GM12878 (cell line): ENCODE measurements around the gene ZNF816.
"Not testable (repeated sequence)": the region's sequence is repeated elsewhere in the genome, so short reads cannot be mapped to it uniquely, and the experiment has no call there.

Experiments used
- BCL3 ChIP-seq: IDR thresholded peaks from 2 replicates; pipeline ENCODE4 v1.6.1; 2011; ENCODE audit warnings: borderline replicate concordance, low read depth, mild to moderate bottlenecking, moderate library complexity, low read length; ENCODE audit not compliant: insufficient read depth, poor library complexity, severe bottlenecking
- CTCF ChIP-seq, 3 experiments: IDR thresholded peaks in 2 of 3; conservative IDR thresholded peaks in 1 of 3; 2 replicates each; pipeline ENCODE4 v1.5.1; 2011; ENCODE audit warnings: low read depth in 3 of 3, low read length in 3 of 3, mild to moderate bottlenecking in 3 of 3, control low read depth in 2 of 3, moderate library complexity in 2 of 3, inconsistent platforms in 1 of 3, mixed read lengths in 1 of 3; ENCODE audit not compliant: control insufficient read depth in 2 of 3, insufficient read depth in 1 of 3; ENCODE audit errors: extremely low read depth in 1 of 3
- EED ChIP-seq: sonication (generic); IDR thresholded peaks from 2 replicates; pipeline ENCODE4 v1.6.1; 2016; ENCODE audit warnings: antibody characterized with exemption, low read depth
- EZH2 ChIP-seq: IDR thresholded peaks from 2 replicates; pipeline ENCODE4 v1.6.1; 2012; ENCODE audit warnings: low read depth, mild to moderate bottlenecking, control low read depth, inconsistent platforms, low read length, borderline replicate concordance; ENCODE audit not compliant: control insufficient read depth
- GABPA ChIP-seq: IDR thresholded peaks from 2 replicates; pipeline ENCODE4 v1.6.1; 2014; ENCODE audit warnings: antibody characterized with exemption, low read depth, mild to moderate bottlenecking, inconsistent platforms
- HCFC1 ChIP-seq: fragments of 150-350 bp; IDR thresholded peaks from 2 replicates; pipeline ENCODE4 v1.6.1; 2014; ENCODE audit warnings: low read length
- MTA3 ChIP-seq: IDR thresholded peaks from 2 replicates; pipeline ENCODE4 v1.6.1; 2012; ENCODE audit warnings: low read length, inconsistent platforms, borderline replicate concordance
- NRF1 ChIP-seq: conservative IDR thresholded peaks from 2 replicates; pipeline ENCODE4 v1.6.1; 2011; ENCODE audit warnings: mild to moderate bottlenecking, low read depth, low read length, improper control_type of control experiment
- POLR2A ChIP-seq: IDR thresholded peaks from 2 replicates; pipeline ENCODE4 v1.6.1; 2011; ENCODE audit warnings: low read depth, mild to moderate bottlenecking, low read length
- POLR2AphosphoS5 ChIP-seq: IDR thresholded peaks from 2 replicates; pipeline ENCODE4 v1.6.1; 2011; ENCODE audit warnings: mild to moderate bottlenecking, low read length, inconsistent platforms
- RAD21 ChIP-seq: IDR thresholded peaks from 2 replicates; pipeline ENCODE4 v1.6.1; 2011; ENCODE audit warnings: mild to moderate bottlenecking, low read depth, low read length, moderate library complexity; ENCODE audit not compliant: insufficient read depth
- RFX5 ChIP-seq: IDR thresholded peaks from 2 replicates; pipeline ENCODE4 v1.6.1; 2011; ENCODE audit warnings: low read depth, low read length, improper control_type of control experiment
- SMC3 ChIP-seq: IDR thresholded peaks from 2 replicates; pipeline ENCODE4 v1.6.1; 2011; ENCODE audit warnings: low read length, improper control_type of control experiment, borderline replicate concordance
- SUZ12 ChIP-seq: fragments of 200-600 bp; sonication (generic); IDR thresholded peaks from one replicate; pipeline ENCODE4 v1.6.1; 2018; ENCODE audit warnings: antibody characterized with exemption, mild to moderate bottlenecking; ENCODE audit not compliant: unreplicated experiment

- TF ChIP-seq POLR2AphosphoS5; MTA3; RAD21; SUZ12; CTCF (IDR thresholded peaks at IDR 0.05 in 2 of 3, conservative IDR thresholded peaks at IDR 0.05 in 1 of 3; ENCODE audit: control insufficient read depth in 2 of 3, extremely low read depth in 1 of 3, insufficient read depth in 1 of 3, low read depth in 3 of 3, low read length in 3 of 3); POLR2A; RFX5; GABPA; EZH2; BCL3; EED; NRF1; HCFC1; SMC3: not testable (repeated sequence)
Observed at GRCh38 chr19:52904052-52904780, 58.5 kb downstream of the ZNF816 start.
